ENCODE measurements around the gene BBS9.

BBS9 gene

DNA sequence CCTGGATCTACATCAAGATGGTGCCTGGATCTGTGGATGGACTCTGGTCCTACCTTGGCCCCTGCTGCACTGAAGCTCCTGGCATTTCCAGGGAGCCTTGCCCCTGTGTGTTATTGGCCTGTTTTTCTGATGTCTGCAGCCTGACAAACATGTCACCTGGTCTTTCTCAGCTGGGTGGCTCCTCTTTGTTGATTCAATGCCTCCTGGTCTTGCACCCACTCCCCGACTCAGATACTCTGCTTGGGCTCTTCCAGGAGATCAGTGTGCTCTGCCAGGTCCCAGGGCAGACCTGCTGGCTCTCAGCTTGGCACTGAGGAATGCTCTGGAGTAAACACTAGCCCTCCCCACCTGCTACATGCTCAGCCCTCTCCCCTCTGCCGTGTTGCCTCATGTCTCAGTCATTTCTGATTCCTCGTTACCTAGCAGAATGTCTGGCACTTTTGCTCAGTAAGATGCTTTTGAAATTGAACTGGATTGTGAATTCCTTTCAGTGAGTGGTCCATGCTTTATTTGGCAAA is 522.7 kb downstream of the BBS9 start:
- TF ChIP-seq, protein P1, sequence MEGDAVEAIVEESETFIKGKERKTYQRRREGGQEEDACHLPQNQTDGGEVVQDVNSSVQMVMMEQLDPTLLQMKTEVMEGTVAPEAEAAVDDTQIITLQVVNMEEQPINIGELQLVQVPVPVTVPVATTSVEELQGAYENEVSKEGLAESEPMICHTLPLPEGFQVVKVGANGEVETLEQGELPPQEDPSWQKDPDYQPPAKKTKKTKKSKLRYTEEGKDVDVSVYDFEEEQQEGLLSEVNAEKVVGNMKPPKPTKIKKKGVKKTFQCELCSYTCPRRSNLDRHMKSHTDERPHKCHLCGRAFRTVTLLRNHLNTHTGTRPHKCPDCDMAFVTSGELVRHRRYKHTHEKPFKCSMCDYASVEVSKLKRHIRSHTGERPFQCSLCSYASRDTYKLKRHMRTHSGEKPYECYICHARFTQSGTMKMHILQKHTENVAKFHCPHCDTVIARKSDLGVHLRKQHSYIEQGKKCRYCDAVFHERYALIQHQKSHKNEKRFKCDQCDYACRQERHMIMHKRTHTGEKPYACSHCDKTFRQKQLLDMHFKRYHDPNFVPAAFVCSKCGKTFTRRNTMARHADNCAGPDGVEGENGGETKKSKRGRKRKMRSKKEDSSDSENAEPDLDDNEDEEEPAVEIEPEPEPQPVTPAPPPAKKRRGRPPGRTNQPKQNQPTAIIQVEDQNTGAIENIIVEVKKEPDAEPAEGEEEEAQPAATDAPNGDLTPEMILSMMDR (IDR thresholded peaks at IDR 0.05): no peak

DNA sequence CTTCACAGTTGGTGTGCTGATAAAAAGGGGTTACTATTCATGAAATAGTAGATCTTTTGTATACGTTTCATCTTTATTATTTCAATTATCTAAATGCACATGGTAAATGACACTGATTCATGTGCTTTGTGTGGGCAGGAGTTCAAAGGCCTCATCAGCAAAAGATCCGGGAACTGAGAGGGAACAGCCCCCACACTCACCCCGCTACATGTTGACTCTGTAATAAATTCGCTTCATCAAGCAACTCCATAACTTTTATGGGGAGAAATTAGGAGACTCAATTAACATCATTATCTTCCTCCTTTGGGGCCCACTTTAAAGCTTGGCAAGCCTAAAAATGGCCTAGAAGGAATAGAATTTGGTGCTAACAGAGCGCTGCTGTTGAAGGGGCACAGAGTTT is 525.3 kb downstream of the BBS9 start:
- TF ChIP-seq, protein P1 (IDR thresholded peaks at IDR 0.05): no peak

All from LNCAP (cell line).